HG03432 (cell line): ENCODE measurements around the gene PFN3.

ENCODE experiments used
- ATAC-seq: cut with Tn5 transposase; IDR thresholded peaks from one replicate; pipeline ENCODE4 v1.9.1; 2021; ENCODE audit warnings: mild to moderate bottlenecking, moderate library complexity; ENCODE audit not compliant: unreplicated experiment

The PFN3 gene

GRCh38 chr5:177399997-177400868, at the start of gene PFN3:
Gene PFN3, minus strand, starts transcription at chr5:177400661. Its CDS starts 85 bp downstream, at chr5:177400576.
- no peak for ATAC-seq

- no peak for ATAC-seq
These were observed 48.9 kb upstream of the PFN3 start for GRCh38 chr5:177449140-177450061.

- ATAC-seq = no peak
These were observed 47.9 kb upstream of the PFN3 start for GRCh38 chr5:177448244-177448950.

- ATAC-seq = no peak
These were observed 47.3 kb upstream of the PFN3 start for GRCh38 chr5:177447611-177448243.

- peak; percentile 47 for ATAC-seq
These were observed 46.7 kb upstream of the PFN3 start for GRCh38 chr5:177447066-177447610.

GRCh38 chr5:177446200-177447065, 46.0 kb upstream of the PFN3 start, which contains the start of gene PRR7:
Gene PRR7, plus strand, starts transcription at chr5:177446814. Its CDS starts 8,254 bp downstream, at chr5:177455068.
- peak; percentile 55 for ATAC-seq

- no peak for ATAC-seq
These were observed 45.4 kb upstream of the PFN3 start for GRCh38 chr5:177445917-177446199.

- no peak for ATAC-seq
These were observed 44.8 kb upstream of the PFN3 start for GRCh38 chr5:177445052-177445916.

GRCh38 chr5:177444106-177445051, 43.9 kb upstream of the PFN3 start:
- ATAC-seq = no peak

GRCh38 chr5:177443144-177443983, 42.9 kb upstream of the PFN3 start:
- ATAC-seq = no peak

GRCh38 chr5:177442066-177442826, 41.8 kb upstream of the PFN3 start:
- no peak for ATAC-seq

- no peak for ATAC-seq
These were observed 40.7 kb upstream of the PFN3 start for GRCh38 chr5:177440990-177441780.

- ATAC-seq = no peak
These were observed 39.9 kb upstream of the PFN3 start for GRCh38 chr5:177440211-177440989.

- no peak for ATAC-seq
These were observed 39.1 kb upstream of the PFN3 start for GRCh38 chr5:177439518-177440053.
